Urothelium cell line (cell line): ENCODE results near the gene KAT6B.
"Not testable (repeated sequence)": the region's sequence is repeated elsewhere in the genome, so short reads cannot be mapped to it uniquely, and the experiment has no call there.

Source experiments
- DNase-seq: peaks from one replicate; pipeline ENCODE4 v3.0.0; 2011; ENCODE audit warnings: low spot score, mixed read lengths
- FAIRE-seq: peaks from 2 replicates; lab custom pipeline; 2011; peaks lifted over from hg19 to GRCh38; lab: Jason Lieb, UNC

KAT6B gene

GRCh38 chr10:74855439-74855838 lies 29.0 kb downstream of the KAT6B start:
- no peak for DNase-seq
- no peak for FAIRE-seq

- FAIRE-seq (no peak), DNase-seq (no peak)
Observed at GRCh38 chr10:74856940-74857339, 30.5 kb downstream of the KAT6B start.

- DNase-seq = no peak
- no peak for FAIRE-seq
Observed at GRCh38 chr10:74857586-74857985, 31.2 kb downstream of the KAT6B start.

DNA sequence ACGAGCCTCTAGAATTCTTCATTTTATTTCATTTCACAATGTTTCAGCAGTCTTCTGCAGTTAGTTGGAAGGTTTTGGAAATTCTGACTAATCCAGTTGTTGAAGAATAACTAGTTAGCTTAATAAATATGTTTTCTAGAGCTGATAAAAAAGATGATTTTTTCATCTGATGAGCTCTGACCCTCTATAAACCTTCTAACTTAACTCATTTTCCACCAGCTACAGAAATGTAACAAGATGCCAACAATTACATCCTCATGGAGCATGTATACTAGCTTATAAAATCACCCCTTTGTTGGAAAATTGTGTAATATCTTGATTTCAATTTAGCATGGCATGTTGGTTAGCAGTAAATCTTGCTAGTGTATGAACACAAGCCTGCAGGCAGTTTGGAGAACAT lies 33.1 kb downstream of the KAT6B start:
- DNase-seq = no peak
- FAIRE-seq = no peak

- DNase-seq (no peak), FAIRE-seq (no peak)
Observed at GRCh38 chr10:74862625-74863024, 36.2 kb downstream of the KAT6B start.

GRCh38 chr10:74863551-74863950 lies 37.2 kb downstream of the KAT6B start:
- FAIRE-seq (no peak), DNase-seq (no peak)

GRCh38 chr10:74867351-74867750 lies 41.0 kb downstream of the KAT6B start:
- FAIRE-seq (no peak), DNase-seq (no peak)

DNA sequence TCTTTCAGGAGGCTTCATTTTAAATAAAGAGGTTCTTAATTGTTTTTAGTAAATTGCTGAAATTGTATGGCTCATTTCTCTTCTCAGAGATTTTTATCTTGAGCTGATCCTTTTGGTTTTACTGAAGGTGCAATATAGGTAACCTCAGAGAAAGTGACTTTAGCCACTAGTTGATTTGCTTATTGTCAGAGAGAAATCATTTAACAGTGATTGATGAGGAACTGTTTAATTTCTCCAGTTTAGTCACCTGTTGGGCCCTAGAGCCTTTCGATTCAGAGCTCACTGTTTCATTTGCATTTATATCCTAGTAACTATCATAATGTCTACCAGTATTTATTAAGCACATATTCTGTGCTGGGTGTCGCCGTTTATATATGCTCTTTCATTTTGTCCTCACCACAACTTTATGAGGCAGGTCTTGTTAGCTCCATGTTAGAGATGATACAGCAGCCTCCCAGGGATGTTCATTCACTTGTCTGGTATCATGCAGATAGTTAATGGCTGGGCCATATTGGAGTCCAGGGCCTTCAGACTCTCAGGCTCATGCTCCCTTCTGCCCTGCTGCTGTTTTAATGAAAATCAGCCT lies 42.1 kb downstream of the KAT6B start:
- no peak for FAIRE-seq
- no peak for DNase-seq

DNA sequence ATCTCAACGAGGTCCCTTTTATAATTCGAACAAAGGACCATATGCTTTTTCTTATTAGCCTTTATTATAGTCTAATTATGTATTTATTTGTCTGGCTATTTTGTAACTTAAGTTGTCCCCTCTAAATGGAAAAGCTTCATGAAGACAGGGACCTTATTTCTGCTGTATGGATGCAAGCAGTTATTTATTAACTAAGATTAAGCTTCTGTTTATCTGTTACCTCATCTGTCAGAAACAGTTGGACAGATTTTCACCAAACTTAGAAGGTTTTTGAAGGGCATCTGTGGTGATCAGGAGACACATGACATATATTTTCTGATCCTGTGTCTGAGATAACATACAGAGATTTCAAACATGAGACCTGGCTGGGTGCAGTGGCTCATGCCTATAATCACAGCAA lies 43.2 kb downstream of the KAT6B start:
- no peak for FAIRE-seq
- DNase-seq = no peak

- FAIRE-seq (no peak), DNase-seq (no peak)
Observed at GRCh38 chr10:74870191-74870590, 43.8 kb downstream of the KAT6B start.

DNA sequence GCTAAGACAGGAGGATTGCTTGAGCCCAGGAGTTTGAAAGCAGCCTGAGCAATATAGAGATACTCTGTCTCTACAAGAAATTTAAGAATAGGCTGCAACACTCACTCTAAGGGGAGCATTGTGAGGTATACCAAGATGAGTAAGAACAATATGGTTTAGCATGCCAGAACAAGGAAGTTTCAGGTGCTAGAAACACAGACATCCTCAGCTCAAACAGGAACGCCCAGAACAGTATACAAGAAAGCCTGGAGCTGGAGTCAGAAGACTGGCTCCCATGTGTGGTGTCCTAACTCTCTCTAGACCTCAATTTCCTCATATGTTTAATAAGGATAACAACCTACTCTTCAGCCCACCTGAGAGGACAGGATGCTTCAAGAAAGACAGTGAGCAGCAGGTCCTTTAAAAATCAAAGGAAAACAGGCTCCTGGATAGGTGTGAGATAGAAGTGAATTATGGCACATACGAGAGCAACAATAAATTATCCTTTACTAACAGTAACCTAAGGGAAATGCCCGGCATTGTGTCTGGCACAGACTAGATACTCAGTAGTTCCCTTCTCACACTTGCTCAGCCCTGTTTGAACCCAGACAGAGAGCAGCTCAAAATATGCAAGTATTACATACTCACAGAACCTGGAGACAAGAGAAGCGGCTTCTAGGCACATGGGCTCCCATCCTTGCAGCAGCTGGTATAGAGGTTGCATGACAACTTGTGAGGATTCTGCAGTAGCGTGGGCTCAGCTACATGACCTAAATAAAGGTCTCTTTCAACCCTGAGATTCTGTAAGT lies 45.4 kb downstream of the KAT6B start:
- DNase-seq = no peak
- FAIRE-seq = no peak

DNA sequence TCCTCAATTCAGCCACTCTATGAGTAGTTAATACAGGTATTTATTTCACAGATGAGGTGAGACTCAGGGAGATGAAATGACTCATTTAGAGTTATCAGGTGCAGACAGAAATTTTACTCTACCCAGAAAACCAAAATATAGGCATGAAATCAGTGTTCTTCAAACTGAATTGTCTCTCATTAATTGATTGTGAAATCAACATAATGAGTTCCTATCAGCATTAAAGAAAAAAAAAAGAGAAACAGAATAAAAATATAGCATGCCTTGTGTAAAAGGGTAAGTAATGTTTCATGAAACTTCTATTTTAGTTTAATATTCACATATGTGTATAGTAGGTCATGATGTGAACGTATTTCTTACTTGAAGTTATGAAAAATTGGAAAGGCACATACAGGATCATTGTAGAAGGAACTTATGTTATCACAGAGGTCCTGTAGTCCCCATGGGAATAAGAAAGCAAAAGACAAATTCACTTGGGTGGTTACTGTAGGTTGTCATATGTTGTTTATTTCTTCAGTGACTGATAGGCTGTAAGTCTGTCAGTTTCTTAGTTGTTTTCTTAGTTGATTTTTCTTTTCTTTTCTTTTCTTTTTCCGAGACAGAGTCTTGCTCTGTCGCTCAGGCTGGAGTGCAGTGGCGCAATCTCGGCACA lies 47.5 kb downstream of the KAT6B start:
- DNase-seq (no peak), FAIRE-seq (no peak)

GRCh38 chr10:74874649-74875048 lies 48.2 kb downstream of the KAT6B start:
- FAIRE-seq (no peak), DNase-seq (no peak)

DNA sequence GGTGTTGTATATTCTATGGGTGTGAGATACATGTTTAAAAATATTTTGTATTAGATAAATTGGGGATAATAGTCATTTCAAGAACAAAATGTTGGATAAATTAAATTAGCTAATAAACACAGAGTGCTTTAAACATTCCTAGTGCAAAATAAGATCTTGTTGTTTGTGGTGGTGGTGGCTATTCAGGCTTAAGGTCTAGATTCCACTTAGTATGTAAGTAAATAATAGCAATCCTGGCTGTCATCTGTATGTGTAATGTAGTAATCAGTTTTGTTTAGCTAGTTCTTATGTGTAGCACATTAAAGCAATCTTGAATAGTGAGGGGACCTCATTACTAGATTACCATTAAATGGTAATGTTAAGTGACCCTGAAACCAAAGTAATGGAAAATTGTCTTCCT lies 48.7 kb downstream of the KAT6B start:
- FAIRE-seq (no peak), DNase-seq (no peak)

GRCh38 chr10:74875966-74876365 lies 49.6 kb downstream of the KAT6B start:
- DNase-seq (no peak), FAIRE-seq (no peak)

GRCh38 chr10:74877054-74877453 lies 50.7 kb downstream of the KAT6B start:
- not testable (repeated sequence) for DNase-seq, FAIRE-seq

DNA sequence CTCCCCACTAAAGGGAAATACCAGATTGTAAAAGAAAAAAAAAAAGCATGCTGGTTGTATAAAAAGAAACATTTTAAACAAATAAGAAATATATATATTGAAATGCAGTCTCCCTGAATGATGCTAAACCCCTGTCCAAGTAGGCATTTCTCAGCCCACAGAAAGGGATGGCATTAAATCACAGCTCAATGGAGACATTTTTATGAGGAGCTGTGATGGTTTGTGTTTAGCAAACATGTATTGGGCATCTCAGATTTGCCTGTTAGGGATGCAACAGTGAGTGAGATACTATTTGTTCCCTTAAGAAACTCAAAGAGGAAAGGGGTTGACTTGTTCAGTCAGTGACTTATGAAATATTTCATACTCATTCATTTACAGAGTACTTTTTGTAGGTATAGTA lies 51.5 kb downstream of the KAT6B start:
- FAIRE-seq (no peak), DNase-seq (no peak)

- no peak for FAIRE-seq
- DNase-seq = no peak
Observed at GRCh38 chr10:74880041-74880440, 53.6 kb downstream of the KAT6B start.

DNA sequence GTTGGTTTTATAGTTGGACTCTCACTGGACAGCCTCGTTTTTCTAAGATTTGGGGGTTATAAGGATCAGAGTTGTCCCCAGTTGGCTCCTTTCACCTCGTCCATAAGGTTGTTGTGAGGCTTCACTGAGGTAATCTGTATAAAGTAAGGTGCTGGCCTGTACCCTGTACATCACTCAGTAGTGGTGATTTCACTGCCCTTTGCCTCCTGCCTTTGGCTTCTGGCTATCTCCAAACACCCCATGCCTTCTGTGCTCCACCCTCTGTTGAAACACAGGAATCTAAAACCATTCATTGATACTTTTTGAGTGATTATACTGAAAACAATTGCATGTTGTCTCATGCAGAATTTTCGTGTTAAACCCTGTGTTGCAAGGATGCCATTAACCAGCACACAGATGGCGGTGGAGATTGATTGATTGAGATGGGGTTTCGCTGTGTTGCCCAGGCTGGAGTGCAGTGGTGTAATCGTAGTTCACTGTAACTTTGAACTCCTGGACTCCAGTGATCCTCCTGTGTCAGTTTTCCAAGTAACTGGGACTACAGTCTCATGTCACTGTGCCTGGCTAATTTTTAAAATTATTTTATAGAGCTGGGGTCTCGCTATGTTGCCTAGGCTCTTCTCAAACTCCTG lies 55.0 kb downstream of the KAT6B start:
- no peak for FAIRE-seq

GRCh38 chr10:74882427-74882826 lies 56.0 kb downstream of the KAT6B start:
- DNase-seq (no peak), FAIRE-seq (no peak)

More for the DNA sequence above, 55.0 kb downstream of the KAT6B start:
- DNase-seq = no peak

GRCh38 chr10:74882831-74883230 lies 56.4 kb downstream of the KAT6B start:
- FAIRE-seq = no peak
- no peak for DNase-seq

- no peak for FAIRE-seq
Observed at GRCh38 chr10:74883428-74883827, 57.0 kb downstream of the KAT6B start.

More at GRCh38 chr10:74883428-74883827, 57.0 kb downstream of the KAT6B start:
- DNase-seq = no peak
